Cardiac septum (tissue), 1 donor: ENCODE results near the gene SP2. TPM values are rescaled to one million over a fixed set of nuclear protein-coding genes. Genes with fewer than 3 reads are reported as not detected.

ENCODE experiments used
- DNase-seq: peaks from one replicate; pipeline ENCODE4 v3.0.0-alpha.2; 2020; ENCODE audit warnings: low spot score
- intact Hi-C: fragments of 100-400 bp; cut with DNase I; formaldehyde crosslinking; loops from one replicate; pipeline ENCODE4 v1.14.0; 2022
- total RNA-seq: library from RNA; stranded (reverse); fragmentation: NEBNext Ultra II Directional; extraction: Animal tissue kit (Norgen Biotek cat#: 25700); gene quantifications from one replicate; pipeline ENCODE4 v1.2.1, GENCODE V29; 2021
- donor health status: DM: no; HTN: no; CAD: no.

Gene SP2
- total RNA-seq, 1 donor from 2014 or later = 16.3 TPM

DNA sequence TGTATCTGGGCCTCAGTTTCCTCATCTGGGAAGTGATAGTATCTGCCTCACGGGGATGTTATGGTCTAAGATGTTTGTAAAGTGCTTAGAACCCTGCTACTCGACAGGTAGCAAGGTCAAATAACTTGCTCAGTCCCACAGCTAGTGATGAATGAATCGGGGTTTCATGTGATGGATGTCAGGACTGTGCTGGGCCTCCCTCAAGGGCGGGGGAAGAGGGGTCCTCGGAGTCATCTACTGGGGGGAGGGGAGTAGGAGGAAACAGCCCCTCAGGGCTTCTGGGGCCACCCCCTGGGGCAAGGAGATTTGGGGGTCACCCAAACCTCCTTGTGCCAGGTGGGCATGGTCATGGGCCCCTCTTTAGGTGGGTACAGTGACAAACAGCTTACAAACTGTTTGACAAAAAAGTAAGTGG is 46.1 kb downstream of the SP2 start:
- no peak for DNase-seq
- intact Hi-C loops = no loop called here

DNA sequence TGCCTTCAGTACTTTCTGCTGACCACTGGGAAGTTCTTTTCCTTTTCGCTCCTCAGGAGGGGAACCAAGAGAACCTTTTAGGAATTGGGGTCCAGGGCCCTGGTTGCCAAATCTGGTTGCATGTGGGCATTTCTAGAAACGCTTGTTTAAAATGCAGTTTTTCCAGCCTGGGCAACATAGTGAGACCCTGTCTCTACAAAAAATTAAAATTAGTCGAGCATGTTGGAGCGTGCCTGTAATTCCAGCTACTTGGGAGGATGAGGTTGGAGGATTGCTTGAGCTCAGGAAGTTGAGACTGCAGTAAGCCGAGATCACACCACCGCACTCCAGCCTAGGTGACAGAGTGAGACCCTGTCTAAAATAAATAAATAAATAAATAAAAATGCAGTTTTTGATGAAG is 46.5 kb downstream of the SP2 start:
- intact Hi-C loops = no loop called here
- no peak for DNase-seq

DNA sequence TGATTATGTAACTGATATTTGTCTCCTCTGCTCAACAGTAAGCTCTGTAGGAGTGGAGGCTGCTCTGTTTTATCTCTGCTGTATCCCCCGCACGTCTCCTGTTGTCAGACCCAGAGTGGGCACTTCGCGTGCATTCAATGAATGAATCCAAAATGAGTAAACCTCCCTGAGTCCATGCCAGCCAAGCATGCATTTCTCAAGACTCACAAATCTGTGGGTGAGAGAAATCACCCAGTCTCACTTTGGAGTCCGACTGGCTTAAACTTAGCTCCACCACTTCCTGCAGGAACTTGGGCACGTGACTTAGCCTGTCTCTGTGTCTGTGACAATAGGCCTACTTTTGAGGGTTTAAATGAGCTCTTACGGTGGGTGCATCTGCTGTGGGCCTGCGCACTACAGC is 49.0 kb downstream of the SP2 start:
- no peak for DNase-seq

DNA sequence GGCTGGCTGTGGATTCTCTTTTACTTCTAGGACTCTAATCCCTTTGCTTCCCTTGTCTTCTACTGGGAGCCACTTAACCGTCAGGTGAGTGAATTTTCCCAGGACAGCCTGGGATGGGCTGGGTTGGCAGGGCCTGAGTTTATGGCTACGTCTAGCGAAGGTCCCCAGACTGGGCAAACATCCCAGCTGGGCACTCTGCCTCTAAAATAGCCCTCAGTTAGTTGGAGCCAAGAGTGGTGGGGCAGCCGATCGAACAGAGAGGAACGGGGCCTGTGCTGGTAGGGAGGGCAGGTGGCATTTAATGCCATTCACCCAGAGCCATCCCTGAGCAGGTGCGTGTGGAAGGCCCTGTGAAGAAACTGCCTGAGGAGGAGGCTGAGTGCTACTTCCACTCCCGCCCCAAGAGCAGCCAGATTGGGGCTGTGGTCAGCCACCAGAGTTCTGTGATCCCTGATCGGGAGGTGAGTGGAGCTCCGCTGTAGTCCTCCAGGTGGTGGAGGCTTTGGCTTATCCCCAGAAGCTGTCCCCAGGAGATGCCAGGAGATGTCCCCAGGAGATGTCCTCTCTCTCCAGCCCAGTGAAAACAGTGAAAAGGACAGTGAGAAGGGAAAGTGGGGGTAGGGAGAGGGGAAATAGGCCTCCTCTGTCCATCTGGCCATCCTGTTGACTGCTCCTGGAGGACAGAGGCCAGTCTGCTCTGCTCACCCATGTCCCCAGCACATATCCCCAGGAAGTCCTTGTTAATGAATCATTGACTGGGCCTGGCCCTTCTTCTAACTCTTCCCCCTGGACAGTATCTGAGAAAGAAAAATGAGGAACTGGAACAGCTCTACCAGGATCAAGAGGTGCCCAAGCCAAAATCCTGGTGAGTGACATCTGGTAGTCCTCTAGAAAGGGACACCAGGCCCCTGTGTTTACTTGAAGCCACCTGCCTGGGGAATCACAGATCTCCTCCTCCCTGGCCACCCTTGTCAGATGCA is 49.8 kb downstream of the SP2 start:
- DNase-seq = no peak
- intact Hi-C loops = no loop called here

More for the DNA sequence above, 49.0 kb downstream of the SP2 start:
- intact Hi-C loops = no loop called here

DNA sequence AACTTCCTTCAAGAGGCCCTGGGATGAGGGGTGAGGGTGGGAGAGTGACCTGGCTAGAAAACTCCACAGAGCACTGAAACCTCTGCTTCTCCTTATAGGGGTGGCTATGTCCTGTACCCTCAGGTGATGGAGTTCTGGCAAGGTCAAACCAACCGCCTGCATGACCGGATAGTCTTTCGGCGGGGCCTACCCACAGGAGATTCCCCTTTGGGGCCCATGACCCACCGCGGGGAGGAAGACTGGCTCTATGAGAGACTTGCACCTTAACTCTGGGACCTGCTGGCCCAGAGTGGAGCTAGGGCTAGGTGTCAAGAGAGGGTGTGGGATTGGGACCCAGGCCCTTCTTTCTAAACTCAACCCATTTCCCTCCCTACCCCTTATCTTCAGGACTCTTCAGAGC is 50.5 kb downstream of the SP2 start:
- intact Hi-C loops = no loop called here
- no peak for DNase-seq

DNA sequence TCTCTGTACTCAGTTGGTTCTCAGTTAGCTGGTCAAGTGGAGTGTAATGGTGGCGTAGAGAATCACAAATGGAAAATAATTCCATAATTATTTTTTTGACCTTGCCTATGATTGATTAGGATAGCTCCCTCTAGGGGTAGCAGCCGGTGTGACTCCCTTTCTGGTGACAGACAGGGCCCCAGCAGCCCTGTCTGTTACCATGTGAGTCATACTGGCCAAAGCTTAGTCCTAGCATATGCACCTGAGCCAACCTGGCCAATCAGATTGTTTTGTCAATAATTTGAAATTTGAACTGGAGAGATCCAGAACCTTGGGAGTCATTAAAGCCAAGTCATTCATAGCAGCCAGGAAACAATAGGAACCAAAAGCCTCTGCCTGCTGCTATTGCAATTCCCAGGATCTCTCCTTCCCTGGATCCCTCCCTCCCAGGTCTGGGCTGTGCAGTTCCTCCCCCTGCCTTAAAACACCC is 50.9 kb downstream of the SP2 start:
- intact Hi-C loops = no loop called here

DNA sequence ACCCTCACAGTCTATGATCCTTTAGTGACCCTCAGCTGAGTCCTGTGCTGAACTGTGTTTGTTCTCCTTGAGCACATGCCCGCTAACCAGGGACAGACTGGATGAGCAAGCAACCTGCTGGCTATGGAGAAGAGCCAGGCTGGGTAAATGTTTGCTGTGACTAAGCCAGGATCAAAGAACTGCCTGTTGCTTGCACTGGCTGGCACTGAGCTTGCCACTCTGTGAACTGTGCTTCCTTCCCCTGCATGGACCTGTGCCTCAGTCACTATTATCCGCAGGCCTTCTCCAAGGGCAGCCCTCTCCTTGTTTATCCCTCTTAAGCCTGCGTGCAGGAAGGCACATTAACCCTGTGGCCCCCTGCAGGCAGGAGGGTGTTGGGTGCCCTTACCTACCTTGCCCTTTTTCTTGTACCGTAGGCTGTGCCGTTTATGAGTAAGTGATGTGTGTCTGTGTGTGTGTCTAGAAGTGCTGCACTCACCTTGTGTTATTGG is 52.7 kb downstream of the SP2 start:
- intact Hi-C loops = loop anchor here (2.0 kb wide), 3 partner anchors 22 to 106 kb away; partner anchors contain the start of gene CDK5RAP3
- DNase-seq = no peak

More for the DNA sequence above, 50.9 kb downstream of the SP2 start:
- DNase-seq = no peak

DNA sequence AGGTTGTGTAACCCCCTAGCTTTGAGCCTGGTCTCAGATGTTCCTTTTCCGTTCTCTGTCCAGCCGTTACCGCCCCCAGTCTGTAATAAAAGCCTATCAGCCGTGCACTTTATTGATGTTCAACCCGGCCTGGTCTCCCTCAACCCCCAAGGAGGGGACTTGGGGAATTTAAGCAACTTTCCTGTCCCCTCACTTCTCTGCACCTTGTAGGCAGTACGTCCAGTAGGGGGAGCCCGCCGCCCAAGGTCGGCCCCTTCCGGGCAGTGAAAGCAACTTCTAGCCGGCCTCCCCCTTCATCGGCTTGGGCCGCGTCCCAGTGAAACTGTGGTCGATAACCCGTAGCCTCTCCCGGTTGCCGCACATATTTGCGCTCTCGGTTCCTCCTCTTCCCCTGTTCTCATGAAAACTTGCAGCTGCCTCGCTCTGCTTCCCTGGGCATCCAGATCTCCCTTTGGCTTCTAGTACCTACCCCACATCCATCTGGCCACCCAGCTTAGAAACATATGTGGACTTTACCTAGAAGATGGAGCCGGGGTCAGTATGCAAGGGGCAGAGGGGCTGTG is 53.2 kb downstream of the SP2 start:
- intact Hi-C loops = loop anchor here (2.0 kb wide), 3 partner anchors 22 to 106 kb away; partner anchors contain the start of gene CDK5RAP3
- peak; percentile 95 for DNase-seq

DNA sequence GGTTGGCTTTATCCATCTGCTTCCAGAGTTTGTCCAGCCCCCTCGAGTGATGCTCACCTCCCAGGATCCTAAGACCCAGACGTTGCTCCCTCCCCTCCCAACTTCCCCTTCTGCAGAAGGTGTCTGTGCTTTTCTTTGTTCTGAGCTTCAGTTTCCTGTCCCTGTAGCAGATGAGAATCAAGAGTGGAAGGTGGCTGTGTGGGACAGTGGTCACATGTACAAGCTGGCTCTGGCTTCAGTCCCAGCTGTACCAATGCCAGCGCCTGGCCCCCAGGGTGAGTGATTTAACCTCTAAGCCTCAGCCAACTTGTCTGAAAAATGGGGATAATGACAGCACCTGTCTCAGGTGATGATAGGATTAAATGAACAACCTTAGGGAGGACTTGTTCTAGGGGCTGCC is 53.9 kb downstream of the SP2 start:
- intact Hi-C loops = loop anchor here (2.0 kb wide), 3 partner anchors 21 to 107 kb away; partner anchors contain the start of gene CDK5RAP3
- no peak for DNase-seq

DNA sequence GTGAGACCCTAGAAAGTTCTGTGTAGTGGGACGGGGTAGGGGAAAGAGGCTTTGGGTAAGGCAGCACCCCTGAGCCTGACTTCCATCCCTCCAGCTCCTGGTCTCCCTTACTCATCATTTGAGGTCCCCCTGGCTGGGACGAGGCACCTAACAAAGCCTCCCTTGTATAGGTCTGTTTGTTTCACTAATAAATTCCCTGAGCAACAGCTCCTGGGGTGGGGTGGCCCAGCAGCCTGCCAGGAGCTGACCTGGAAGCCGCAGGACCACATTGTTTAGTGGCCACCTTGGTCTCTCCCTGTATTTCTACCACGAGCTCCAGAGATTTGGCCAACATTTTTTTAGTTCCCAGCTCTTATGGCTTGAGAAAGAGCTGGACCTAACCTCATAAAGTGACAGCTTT is 54.4 kb downstream of the SP2 start:
- DNase-seq = no peak
- intact Hi-C loops = no loop called here

DNA sequence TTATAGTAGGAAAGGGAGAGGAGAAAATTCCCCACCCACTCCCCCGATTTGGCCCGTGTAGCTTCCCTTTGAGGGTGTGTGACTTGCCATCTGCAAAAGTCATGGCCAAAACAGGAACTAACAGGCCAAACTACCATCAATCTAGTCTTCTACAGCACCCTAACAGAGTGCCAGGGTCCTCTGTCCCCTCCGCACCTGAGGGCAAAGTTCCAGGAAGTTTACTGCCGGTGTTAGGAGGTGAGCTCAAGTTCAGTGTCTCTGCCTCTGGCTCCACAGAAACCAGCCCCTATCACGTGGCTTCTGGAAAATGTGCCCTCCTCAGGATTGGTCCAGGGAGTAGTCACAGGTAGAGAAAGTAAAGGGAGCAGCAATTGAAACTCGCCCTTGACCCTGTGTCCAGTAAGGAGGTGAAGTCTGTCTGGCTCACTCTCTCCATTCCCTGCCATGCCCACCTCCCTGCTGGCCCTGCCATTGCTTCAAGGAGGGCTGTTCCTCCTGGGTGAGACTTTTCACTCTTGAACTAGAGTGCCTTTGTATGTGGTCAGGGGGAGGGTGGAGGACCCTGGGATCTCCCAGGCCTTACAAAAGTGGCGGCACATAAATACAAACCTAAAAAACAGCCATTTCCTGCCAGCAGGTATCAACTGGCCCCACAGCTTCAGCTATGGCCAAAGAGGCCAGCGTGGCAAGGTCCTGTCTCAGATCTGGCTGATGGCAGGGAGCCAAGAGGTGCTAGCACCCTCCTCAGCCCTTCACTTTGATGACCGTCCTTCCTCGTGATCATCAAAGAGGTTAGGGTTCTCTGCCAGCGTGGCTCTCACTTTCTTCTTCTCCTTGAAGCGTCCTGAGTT is 56.4 kb downstream of the SP2 start:
- DNase-seq = no peak
- intact Hi-C loops = no loop called here

DNA sequence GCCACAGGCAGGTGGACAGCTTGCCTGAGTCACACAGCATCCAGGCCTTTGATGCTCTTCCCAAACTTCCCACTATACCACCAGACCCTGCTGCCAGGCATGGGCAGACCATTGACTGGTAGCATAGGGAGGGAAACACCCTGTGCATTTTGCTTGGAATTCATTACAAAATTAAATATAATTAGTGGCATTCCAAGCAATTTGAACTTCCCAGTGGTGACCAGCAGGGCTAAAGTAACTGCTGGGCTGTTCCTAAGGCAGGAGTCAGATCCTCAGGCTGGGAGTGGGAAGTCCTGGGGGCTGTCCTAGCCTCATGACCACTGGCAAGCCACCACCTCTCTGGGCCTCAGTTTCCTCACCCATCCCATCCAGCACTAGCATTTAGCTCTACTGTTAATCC is 57.9 kb downstream of the SP2 start:
- DNase-seq = no peak
- intact Hi-C loops = no loop called here

DNA sequence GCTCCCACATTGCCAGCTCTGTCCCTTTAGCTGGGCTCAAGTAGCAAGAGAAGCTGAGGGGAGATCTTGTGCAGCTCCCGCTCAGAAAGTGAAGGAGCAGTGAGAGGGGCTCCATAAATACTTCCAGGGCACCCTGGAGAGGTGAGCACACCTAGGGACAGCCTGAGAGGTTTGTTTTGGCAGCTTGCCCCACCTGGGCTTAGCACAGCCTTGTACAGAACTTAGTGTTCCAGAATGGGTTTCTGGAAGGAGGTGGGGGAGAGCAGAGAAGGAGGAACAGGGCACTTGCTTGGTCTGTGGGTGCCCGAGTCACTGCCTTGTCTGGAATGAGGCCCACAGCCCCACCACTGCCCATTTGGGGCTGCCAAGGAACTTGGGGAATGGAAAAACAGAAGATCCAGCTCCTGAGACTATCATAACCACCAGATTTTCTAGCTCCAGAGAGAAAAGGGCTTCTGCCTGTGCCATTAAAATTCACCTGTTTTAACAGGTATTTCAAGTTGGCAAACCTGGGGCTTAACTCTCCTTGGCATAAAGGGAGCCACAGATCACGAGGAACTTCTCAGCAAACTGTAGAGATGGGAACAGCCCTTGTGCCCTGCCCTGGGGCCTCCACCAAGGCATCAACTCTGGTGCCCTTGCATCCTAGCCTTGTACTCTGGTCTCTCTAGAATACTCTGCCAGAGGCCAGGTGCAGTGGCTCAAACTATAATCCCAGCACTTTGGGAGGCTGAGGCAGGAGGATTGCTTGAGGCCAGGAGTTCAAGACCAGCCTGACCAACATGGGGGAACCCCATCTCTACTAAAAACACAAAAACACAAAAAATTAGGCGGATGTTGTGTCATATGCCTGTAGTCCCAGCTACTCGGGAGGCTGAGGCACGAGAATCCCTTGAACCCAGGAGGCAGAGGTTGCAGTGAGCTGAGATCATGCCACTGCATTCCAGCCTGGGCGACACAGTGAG is 59.7 kb downstream of the SP2 start:
- intact Hi-C loops = no loop called here
- DNase-seq = no peak

DNA sequence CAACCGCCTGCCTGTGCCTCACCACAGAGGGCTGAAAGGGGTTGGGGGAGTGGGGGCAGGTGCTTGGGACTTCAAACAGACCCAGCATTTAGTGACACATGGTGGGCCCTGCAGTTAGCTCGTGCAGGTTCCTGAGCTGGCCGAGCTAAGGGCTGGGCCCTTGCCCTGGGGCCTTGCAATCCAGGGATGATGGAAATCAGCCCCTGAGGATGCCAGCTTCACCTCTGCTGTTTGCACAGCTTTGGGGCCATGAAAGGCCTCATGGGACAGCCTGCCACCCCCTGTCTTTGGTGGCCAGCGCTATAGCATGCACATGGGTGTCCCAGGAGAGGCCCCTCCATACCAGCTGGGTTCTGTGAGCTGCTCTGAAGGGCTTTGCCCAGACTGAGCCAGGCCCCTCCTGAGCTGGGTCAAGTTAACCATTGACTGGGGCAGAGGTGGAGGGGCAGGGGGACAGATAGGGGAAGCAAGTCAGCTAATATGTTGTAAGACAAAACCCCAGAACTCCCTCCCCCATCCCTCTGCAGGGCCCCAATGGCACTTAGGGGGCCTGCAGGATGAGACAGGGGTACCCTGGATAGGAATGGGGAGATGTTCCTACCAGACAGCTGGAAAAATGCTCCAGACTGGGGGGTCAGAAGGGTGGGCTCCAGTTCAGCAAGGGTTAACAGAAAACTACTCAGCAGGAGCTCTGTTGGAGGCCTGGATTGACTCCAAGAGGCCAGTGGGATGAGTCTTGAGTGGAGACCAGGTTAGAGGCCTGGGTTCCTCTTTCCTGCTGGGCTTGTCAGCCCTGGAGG is 61.0 kb downstream of the SP2 start:
- intact Hi-C loops = no loop called here

DNA sequence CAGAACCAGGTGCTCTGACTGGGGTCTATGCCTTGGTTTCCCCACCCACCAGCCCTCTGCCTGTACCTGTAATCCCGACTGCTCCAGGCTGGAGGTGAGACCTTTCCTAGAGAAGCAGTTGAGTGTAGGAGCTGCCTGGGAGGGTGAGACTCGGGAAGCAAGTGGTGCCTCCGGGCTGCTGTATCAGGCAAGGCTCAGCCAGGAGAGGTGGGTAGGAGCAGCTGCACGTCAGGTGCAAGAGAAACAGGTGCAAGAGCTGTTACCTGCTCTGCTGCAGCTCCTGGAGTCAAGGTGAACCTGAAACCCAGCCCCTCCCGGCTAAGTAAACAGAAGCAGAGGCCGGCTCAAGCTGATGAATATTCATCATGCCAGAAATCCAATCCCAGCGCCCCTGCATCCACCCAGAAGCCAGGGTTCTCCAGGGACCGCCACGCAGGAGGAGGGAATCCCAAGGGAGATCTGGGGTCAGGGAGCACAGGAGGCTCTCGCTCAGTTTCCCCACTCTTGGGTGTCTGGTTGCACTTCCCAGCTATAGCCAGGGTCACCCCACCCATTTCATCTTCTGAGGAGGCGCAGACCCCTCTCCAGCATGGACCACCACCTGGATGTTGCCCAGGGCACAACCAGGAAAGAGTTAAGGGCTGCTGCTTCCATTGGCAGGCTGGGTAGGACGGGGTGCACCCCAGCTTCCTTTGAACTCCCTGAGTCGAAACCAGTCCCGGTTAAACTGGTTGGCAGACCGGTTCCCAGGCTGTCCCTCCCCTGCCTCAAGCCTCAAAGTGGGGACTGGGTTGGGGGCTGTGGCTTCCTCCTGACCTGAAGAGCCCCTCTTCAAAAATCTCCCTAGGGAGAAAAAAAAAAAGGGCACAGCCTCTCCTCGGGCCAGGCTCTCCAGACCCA is 61.8 kb downstream of the SP2 start, which contains the start of gene PRR15L:
Gene PRR15L, minus strand, starts transcription at position 293 of the 900 bp plus-strand sequence. CDS start 4,649 bp downstream, outside the sequence.
- intact Hi-C loops = no loop called here
- DNase-seq = no peak

More for the DNA sequence above, 61.0 kb downstream of the SP2 start:
- no peak for DNase-seq

DNA sequence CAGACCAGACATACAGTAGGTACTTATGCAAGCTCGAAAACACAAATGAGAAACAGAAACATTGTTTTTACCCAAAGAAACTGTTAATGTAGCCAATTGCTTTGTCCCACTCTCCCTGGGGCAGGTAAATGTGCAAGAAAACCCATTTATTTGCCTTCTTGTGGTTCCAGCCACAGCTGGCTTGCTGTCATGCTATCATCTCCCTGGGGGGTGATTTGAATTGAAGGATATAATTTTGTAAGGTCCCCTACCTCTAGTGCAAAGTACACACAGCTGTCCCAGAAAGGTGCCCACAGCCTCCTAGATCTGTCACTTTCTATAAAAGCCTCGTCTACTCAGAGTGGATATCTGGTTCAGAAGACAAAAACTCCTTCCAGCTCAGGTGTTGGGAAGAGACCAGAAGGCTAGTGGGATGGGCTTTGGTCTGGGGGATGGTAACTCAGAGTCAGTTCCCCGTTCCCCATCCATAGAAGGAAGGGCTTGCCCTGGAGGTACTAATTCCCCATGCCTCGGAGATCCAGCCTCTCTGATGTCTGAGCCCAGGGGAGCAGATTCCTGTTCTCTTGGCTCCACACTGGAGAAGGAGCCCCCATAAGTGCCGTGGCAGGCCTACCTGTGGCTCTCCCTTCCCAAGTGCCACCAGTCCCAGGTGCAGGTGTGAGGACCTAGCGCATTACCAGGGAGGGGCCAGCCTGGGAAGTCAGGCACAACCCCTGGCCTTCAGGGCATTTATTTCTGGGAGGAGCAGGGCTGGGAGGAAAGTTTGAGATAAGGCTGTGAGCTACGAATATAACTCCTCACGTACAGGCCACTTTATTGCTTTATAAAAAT is 64.0 kb downstream of the SP2 start:
- no peak for DNase-seq
- intact Hi-C loops = no loop called here
